NCI-H2107 treated with DMSO at 0.1 percent for 48 hours (cell line): ENCODE measurements around the gene OR2A7.
"Not testable (repeated sequence)": the region's sequence is repeated elsewhere in the genome, so short reads cannot be mapped to it uniquely, and the experiment has no call there.

ENCODE experiments used
- DNase-seq: peaks from one replicate; lab custom pipeline; 2025; ENCODE audit not compliant: unreplicated experiment; lab: John Stamatoyannopoulos, UW

OR2A7 gene

GRCh38 chr7:144255471-144255897, 9.1 kb downstream of the OR2A7 start:
- DNase-seq = no peak

GRCh38 chr7:144252307-144252706, 12.3 kb downstream of the OR2A7 start:
- DNase-seq = not testable (repeated sequence)

GRCh38 chr7:144247674-144248330, 16.8 kb downstream of the OR2A7 start:
- DNase-seq = not testable (repeated sequence)

GRCh38 chr7:144246967-144247366, 17.6 kb downstream of the OR2A7 start:
- not testable (repeated sequence) for DNase-seq

GRCh38 chr7:144245372-144245771, 19.2 kb downstream of the OR2A7 start:
- not testable (repeated sequence) for DNase-seq

GRCh38 chr7:144239365-144239764, 25.2 kb downstream of the OR2A7 start, which contains the start of gene OR2A42:
Gene OR2A42 (minus strand): TSS chr7:144239605. CDS start chr7:144232843, 6,762 bp downstream.
- not testable (repeated sequence) for DNase-seq

- not testable (repeated sequence) for DNase-seq
Measured at GRCh38 chr7:144238530-144239082, 26.0 kb downstream of the OR2A7 start.

GRCh38 chr7:144233039-144233438, 31.6 kb downstream of the OR2A7 start:
- DNase-seq = not testable (repeated sequence)

- DNase-seq = not testable (repeated sequence)
Measured at GRCh38 chr7:144231027-144231426, 33.6 kb downstream of the OR2A7 start.

- not testable (repeated sequence) for DNase-seq
Measured at GRCh38 chr7:144228810-144229209, 35.8 kb downstream of the OR2A7 start.

- not testable (repeated sequence) for DNase-seq
Measured at GRCh38 chr7:144226866-144227265, 37.7 kb downstream of the OR2A7 start.

- not testable (repeated sequence) for DNase-seq
Measured at GRCh38 chr7:144223675-144224074, 40.9 kb downstream of the OR2A7 start.

- DNase-seq = not testable (repeated sequence)
Measured at GRCh38 chr7:144220531-144220930, 44.1 kb downstream of the OR2A7 start.

- not testable (repeated sequence) for DNase-seq
Measured at GRCh38 chr7:144219149-144219548, 45.4 kb downstream of the OR2A7 start.

GRCh38 chr7:144218581-144218980, 46.0 kb downstream of the OR2A7 start:
- DNase-seq = not testable (repeated sequence)

- not testable (repeated sequence) for DNase-seq
Measured at GRCh38 chr7:144217200-144217599, 47.4 kb downstream of the OR2A7 start.
